KOPT-K1 (cell line): ENCODE measurements around the gene TMEM9.

Source experiments
- H3K27ac ChIP-seq: fragments of 200-600 bp; sonication (generic); 2 replicates; pipeline ENCODE4 v1.5.1; 2016; ENCODE audit warnings: antibody characterized with exemption, mild to moderate bottlenecking, low read depth, low read length; ENCODE audit not compliant: poor library complexity, severe bottlenecking
- H3K36me3 ChIP-seq: fragments of 200-600 bp; sonication (generic); 2 replicates; pipeline ENCODE4 v1.5.1; 2017; ENCODE audit warnings: antibody characterized with exemption, mild to moderate bottlenecking, low read length, moderate library complexity; ENCODE audit not compliant: insufficient read depth
- H3K9me3 ChIP-seq: fragments of 200-600 bp; sonication (generic); 2 replicates; pipeline ENCODE4 v1.5.1; 2017; ENCODE audit warnings: antibody characterized with exemption, low read length, mild to moderate bottlenecking; ENCODE audit not compliant: insufficient read depth, poor library complexity, severe bottlenecking

TMEM9 gene

DNA sequence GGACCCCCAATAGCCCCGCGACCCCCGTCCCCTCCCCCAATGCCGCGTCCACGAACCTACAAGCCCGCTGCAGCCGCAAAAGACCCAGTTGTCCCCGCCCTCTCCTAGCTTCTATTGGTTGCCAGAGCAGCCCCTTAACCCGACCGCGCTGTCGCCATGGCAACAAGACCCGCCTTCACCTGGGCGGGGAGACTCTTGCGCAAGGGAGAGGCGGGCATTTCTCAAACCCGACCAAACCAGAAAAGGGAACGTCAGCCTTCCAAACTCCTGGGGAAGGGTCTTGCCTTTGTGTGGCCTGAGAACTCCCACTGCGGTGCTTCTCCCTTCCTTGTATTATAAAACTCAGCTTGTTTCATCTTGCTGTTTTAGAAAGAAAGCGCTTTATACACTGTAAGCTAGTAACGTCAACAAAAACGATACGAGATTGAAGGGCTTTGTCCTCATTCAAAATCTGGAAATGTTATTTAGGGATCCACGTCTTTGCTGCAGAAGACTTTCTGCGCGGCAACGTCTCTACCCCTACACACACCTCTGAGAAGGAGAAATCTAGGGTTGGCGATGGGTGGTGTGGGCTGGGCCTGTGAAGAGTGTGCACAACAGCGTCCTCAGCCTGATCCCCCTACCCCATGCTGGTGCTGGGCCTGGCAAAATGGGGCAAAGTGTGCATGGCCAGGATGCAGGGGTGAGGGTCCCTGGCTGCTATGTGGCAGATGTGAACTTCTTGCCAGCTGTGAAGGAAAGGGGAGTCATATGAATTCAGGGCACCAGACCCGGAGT is at the start of gene TMEM9:
Gene TMEM9 (minus strand): TSS at position 86 of the 777 bp plus-strand sequence. CDS start 551 bp downstream, outside the sequence.
- Histone ChIP-seq H3K9me3 (peaks cover 10% of the 10 kb centered on the region), H3K36me3 (peaks cover 25% of the 10 kb centered on the region), H3K27ac (peak within 1 kb of the TSS; percentile 48)

DNA sequence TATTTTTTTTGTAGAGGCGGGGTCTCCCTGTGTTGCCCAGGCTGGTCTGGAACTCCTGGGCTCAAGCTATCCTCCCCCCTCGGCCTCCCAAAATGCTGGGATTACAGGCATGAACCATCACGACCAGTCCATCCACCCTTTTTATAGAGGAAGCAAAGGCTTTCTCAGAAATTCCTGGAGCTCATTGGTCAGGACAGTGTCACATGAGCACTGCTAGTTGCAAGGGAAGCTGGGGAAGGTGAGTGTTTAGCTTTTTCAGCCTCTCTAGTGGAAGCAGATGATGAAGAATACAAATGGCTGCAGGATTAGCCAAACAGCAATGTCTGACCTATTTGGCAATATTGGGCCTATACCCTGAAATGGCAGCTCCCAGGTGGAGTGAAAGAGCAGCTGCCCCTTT is 44.3 kb upstream of the TMEM9 start:
- H3K27ac ChIP-seq = no peak overlapping the region
- no peaks in the 10 kb centered on the region for H3K36me3 ChIP-seq
- no peaks in the 10 kb centered on the region for H3K9me3 ChIP-seq

DNA sequence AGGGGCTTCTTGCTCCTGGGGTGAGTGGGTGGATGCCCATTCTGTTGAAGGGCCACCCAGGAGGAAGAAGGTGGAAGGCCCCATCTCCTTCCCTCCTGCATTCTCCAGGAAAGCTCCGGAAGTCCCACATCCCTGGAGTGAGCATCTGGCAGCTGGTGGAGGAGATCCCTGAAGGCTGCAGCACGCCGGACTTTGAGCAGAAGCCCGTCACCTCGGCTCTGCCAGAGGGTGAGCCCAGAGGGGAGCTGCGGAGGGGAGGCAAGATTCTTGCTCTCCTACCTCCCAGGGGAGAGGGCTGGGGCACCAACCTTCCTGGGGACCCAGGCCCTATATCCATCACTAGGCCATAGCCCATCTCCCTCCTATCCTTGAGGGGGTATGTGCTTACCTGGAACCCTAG is 39.8 kb upstream of the TMEM9 start:
- Histone ChIP-seq H3K27ac (no peak overlapping the region), H3K9me3 (no peaks in the 10 kb centered on the region), H3K36me3 (no peaks in the 10 kb centered on the region)

DNA sequence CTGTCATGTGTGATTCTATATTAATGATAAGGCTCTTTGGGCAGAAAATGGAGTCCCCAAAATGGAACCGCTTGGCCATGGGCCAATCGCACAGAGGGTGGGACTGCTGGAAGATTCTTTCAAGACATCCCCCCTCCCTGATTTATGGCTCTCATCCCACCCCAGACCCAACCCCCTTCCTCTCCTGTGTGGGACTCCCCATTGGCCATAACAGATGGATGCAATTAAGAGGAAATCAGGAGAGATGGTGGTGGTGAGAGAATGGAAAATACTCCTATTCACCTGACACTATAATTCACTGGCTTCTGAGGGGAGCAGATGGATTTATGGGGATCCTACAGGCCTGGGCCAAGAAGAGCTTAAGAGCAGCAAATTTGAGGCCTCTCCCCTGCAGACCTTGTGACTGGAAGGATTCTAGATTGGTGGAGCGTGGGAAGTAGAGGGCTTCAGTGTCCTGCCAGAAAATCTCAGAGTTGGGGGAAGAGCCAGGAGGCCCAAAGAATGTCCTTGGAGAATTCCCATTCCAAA is 38.1 kb upstream of the TMEM9 start:
- Histone ChIP-seq H3K27ac (no peak overlapping the region), H3K9me3 (no peaks in the 10 kb centered on the region), H3K36me3 (no peaks in the 10 kb centered on the region)

DNA sequence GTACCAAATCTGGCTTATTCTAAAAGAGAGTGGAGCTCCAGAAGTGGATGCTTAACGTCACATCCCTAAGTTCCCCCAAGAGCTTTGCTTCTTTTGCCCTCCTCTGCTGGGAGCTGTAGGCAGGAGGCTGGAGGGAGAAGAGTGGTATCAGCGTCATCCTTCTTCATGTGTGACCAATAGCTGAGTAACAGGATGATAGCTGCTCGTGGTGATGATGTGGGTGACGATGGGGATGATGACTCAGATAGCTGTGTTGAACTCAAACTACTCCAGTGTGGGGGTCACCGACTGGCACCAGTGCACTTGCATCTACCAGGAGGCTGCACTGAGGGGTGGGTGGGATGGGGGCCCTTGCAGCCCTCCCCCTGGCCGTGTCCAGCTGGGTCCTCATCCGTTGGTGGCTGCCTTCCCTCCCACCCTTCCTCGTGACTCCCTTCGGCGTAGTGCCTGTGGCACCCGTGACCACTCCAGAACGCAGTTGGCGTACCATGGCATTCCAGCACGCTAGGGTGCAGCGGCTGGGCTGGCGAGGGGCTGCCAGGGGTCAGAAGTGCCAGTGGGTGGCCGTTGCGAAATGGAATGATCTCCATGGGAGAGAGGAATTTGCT is 37.5 kb upstream of the TMEM9 start:
- Histone ChIP-seq H3K9me3 (no peaks in the 10 kb centered on the region), H3K27ac (no peak overlapping the region), H3K36me3 (no peaks in the 10 kb centered on the region)

GRCh38 chr1:201190624-201191051 is 36.4 kb upstream of the TMEM9 start, which contains the start of gene IGFN1:
Gene IGFN1, plus strand, starts transcription at chr1:201190824. Its CDS starts 2,470 bp downstream, at chr1:201193294.
- Histone ChIP-seq H3K36me3 (no peaks in the 10 kb centered on the region), H3K27ac (no peak within 1 kb of the TSS)

DNA sequence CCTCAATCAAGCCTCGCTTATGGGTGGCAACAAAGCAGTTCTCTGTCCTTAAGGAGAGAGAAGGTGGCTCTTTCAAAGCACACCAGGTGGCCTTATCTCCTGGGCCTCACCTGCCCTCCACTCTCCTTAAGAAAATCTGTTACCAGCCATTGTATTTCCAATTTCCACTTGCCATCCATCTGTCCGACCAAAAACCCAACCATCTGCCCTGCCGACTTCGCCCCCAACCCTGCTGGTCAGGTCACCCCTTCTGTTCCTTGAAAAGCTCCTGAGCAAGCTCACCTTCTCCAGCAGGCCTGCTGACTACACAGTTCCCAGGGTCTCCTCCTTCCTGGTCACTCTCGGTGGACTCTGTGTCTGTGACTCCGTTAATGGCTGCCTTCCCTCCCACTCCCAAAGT is 35.7 kb upstream of the TMEM9 start:
- H3K36me3 ChIP-seq = no peaks in the 10 kb centered on the region
- no peak overlapping the region for H3K27ac ChIP-seq
- H3K9me3 ChIP-seq = no peaks in the 10 kb centered on the region

More at GRCh38 chr1:201190624-201191051, 36.4 kb upstream of the TMEM9 start, which contains the start of gene IGFN1:
- no peaks in the 10 kb centered on the region for H3K9me3 ChIP-seq

- Histone ChIP-seq H3K9me3 (no peaks in the 10 kb centered on the region), H3K27ac (no peak overlapping the region), H3K36me3 (no peaks in the 10 kb centered on the region)
Measured at GRCh38 chr1:201189085-201189484, 34.8 kb upstream of the TMEM9 start.

- H3K36me3 ChIP-seq = no peaks in the 10 kb centered on the region
- H3K9me3 ChIP-seq = no peaks in the 10 kb centered on the region
- no peak overlapping the region for H3K27ac ChIP-seq
Measured at GRCh38 chr1:201186192-201186591, 31.9 kb upstream of the TMEM9 start.

GRCh38 chr1:201185527-201186128 is 31.4 kb upstream of the TMEM9 start:
- Histone ChIP-seq H3K9me3 (no peaks in the 10 kb centered on the region), H3K36me3 (no peaks in the 10 kb centered on the region), H3K27ac (no peak overlapping the region)

- Histone ChIP-seq H3K27ac (no peak overlapping the region), H3K9me3 (no peaks in the 10 kb centered on the region), H3K36me3 (no peaks in the 10 kb centered on the region)
Measured at GRCh38 chr1:201185123-201185453, 30.8 kb upstream of the TMEM9 start.

GRCh38 chr1:201184307-201185122 is 30.2 kb upstream of the TMEM9 start:
- H3K36me3 ChIP-seq = no peaks in the 10 kb centered on the region
- H3K27ac ChIP-seq = no peak overlapping the region
- no peaks in the 10 kb centered on the region for H3K9me3 ChIP-seq

GRCh38 chr1:201183753-201184152 is 29.5 kb upstream of the TMEM9 start:
- Histone ChIP-seq H3K9me3 (peaks cover 5% of the 10 kb centered on the region), H3K27ac (no peak overlapping the region), H3K36me3 (no peaks in the 10 kb centered on the region)

GRCh38 chr1:201183209-201183608 is 28.9 kb upstream of the TMEM9 start:
- peaks cover 7% of the 10 kb centered on the region for H3K9me3 ChIP-seq
- no peaks in the 10 kb centered on the region for H3K36me3 ChIP-seq
- no peak overlapping the region for H3K27ac ChIP-seq

DNA sequence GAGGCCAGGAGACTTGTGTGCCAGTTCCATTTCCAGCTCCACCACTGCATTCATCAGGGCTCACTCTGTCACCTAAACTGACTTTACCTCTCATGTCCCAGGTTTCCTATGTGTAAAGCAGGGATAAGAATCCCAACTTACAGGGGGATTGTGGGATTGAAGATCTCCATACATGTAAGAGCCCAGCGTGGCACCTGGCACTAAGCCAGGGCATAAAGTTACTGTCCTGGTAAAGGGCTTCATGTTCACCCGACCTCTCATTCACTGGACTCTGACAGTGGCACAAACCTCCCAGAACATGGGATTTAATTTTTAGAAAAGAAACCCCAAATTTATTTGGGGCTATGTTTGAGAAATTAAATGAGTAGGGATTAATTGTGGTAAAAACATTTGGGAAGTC is 27.5 kb upstream of the TMEM9 start:
- Histone ChIP-seq H3K36me3 (no peaks in the 10 kb centered on the region), H3K9me3 (peaks cover 7% of the 10 kb centered on the region), H3K27ac (no peak overlapping the region)
